Eye (tissue), 1 donor: Measurements from ENCODE around the gene ABCA9.
A peak's percentile ranks its signal among the peaks of the same experiment; 100 is the strongest.
"Not testable (repeated sequence)": the region's sequence is repeated elsewhere in the genome, so short reads cannot be mapped to it uniquely, and the experiment has no call there.

Experiments
- DNase-seq: peaks from one replicate; pipeline ENCODE4 v3.0.0-alpha.2; 2015

ABCA9 gene

GRCh38 chr17:69042308-69042707, 18.4 kb downstream of the ABCA9 start:
- DNase-seq = no peak

GRCh38 chr17:69031839-69032238, 28.9 kb downstream of the ABCA9 start:
- DNase-seq = no peak

- no peak for DNase-seq
These were observed 30.6 kb downstream of the ABCA9 start for GRCh38 chr17:69030169-69030568.

- no peak for DNase-seq
These were observed 42.0 kb downstream of the ABCA9 start for GRCh38 chr17:69018687-69019086.

GRCh38 chr17:69018022-69018615, 42.6 kb downstream of the ABCA9 start:
- no peak for DNase-seq

- DNase-seq = no peak
These were observed 45.1 kb downstream of the ABCA9 start for GRCh38 chr17:69015631-69016030.

- DNase-seq = no peak
These were observed 47.6 kb downstream of the ABCA9 start for GRCh38 chr17:69012895-69013805.

- DNase-seq = no peak
These were observed 50.8 kb downstream of the ABCA9 start for GRCh38 chr17:69009930-69010329.

- not testable (repeated sequence) for DNase-seq
These were observed 56.0 kb downstream of the ABCA9 start for GRCh38 chr17:69004759-69005158.

- DNase-seq = not testable (repeated sequence)
These were observed 61.0 kb downstream of the ABCA9 start for GRCh38 chr17:68999743-69000142.

- DNase-seq = no peak
These were observed 67.6 kb downstream of the ABCA9 start for GRCh38 chr17:68993112-68993511.

- no peak for DNase-seq
These were observed 72.8 kb downstream of the ABCA9 start for GRCh38 chr17:68987966-68988365.

- no peak for DNase-seq
These were observed 79.4 kb downstream of the ABCA9 start for GRCh38 chr17:68981288-68981687.

- DNase-seq = no peak
These were observed 87.5 kb downstream of the ABCA9 start for GRCh38 chr17:68973098-68973846.

GRCh38 chr17:68972119-68972704, 88.5 kb downstream of the ABCA9 start:
- DNase-seq = peak; percentile 52

GRCh38 chr17:68969101-68969500, 91.6 kb downstream of the ABCA9 start:
- no peak for DNase-seq

- no peak for DNase-seq
These were observed 96.8 kb downstream of the ABCA9 start for GRCh38 chr17:68963958-68964357.

- DNase-seq = no peak
These were observed 99.4 kb downstream of the ABCA9 start for GRCh38 chr17:68961214-68961882.

- DNase-seq = not testable (repeated sequence)
These were observed 101.6 kb downstream of the ABCA9 start for GRCh38 chr17:68959117-68959516.

- DNase-seq = no peak
These were observed 102.8 kb downstream of the ABCA9 start for GRCh38 chr17:68957944-68958343.

GRCh38 chr17:68955181-68955841, 105.4 kb downstream of the ABCA9 start, which contains the start of gene ABCA8:
TSS of gene ABCA8 (minus strand) at chr17:68955392. CDS start at chr17:68942034, 13,358 bp downstream.
- DNase-seq = peak; percentile 32
